Calu3 (cell line): Measurements from ENCODE around the gene SOCS1. TPM values are rescaled to one million over a fixed set of nuclear protein-coding genes. Genes with fewer than 3 reads are reported as not detected.

Source experiments
- BruUV-seq: library from RNA; stranded (reverse); fragments of 400-500 nt; replicated peaks from 2 replicates; lab custom pipeline; 2021; lab: Mats Ljungman, UMichigan
- CTCF ChIA-PET: fragments of 300-600 bp; sonication (Branson Sonifier 250); formaldehyde crosslinking; loops from one replicate; lab custom pipeline; 2022; ENCODE audit warnings: antibody characterized with exemption; lab: Charles Lee
- DNase-seq: peaks from one replicate; pipeline ENCODE4 v3.0.0; 2022
- H3K27ac Mint-ChIP-seq: one replicate; pipeline ENCODE4 v1.8.0; 2022; ENCODE audit warnings: mixed read lengths; ENCODE audit not compliant: unreplicated experiment
- H3K27me3 Mint-ChIP-seq: one replicate; pipeline ENCODE4 v1.8.0; 2022; ENCODE audit warnings: mixed read lengths; ENCODE audit not compliant: unreplicated experiment
- H3K36me3 Mint-ChIP-seq: one replicate; pipeline ENCODE4 v1.8.0; 2022; ENCODE audit warnings: mild to moderate bottlenecking, moderate library complexity, mixed read lengths; ENCODE audit not compliant: insufficient read depth, unreplicated experiment
- H3K4me1 Mint-ChIP-seq: one replicate; pipeline ENCODE4 v1.8.0; 2022; ENCODE audit warnings: mild to moderate bottlenecking, low read depth, mixed read lengths; ENCODE audit not compliant: unreplicated experiment
- H3K4me3 Mint-ChIP-seq: one replicate; pipeline ENCODE4 v1.8.0; 2022; ENCODE audit warnings: mild to moderate bottlenecking, low read depth, moderate library complexity, mixed read lengths; ENCODE audit not compliant: unreplicated experiment
- H3K9me3 Mint-ChIP-seq: one replicate; pipeline ENCODE4 v1.8.0; 2022; ENCODE audit warnings: low read depth, mixed read lengths; ENCODE audit not compliant: unreplicated experiment
- intact Hi-C: fragments of 100-400 bp; cut with micrococcal nuclease; formaldehyde crosslinking; loops from one replicate; pipeline ENCODE4 v1.10.0; 2022; ENCODE audit not compliant: unreplicated experiment
- total RNA-seq: library from RNA; stranded (reverse); gene quantifications from 2 replicates; pipeline ENCODE4 v1.2.3, GENCODE V29; 2022
- TF ChIP-seq, protein P1 (sequence below): fragments of 200-600 bp; IDR thresholded peaks from one replicate; pipeline ENCODE4 v1.8.0; 2022; ENCODE audit warnings: antibody characterized with exemption; ENCODE audit not compliant: unreplicated experiment

Gene SOCS1
- total RNA-seq, 1 experiment from 2014 or later = 4.8 TPM

GRCh38 chr16:11258553-11259492, 2.8 kb upstream of the SOCS1 start:
- no peak overlapping the region for H3K27ac Mint-ChIP-seq
- H3K36me3 Mint-ChIP-seq = peaks cover 32% of the 10 kb centered on the region
- H3K27me3 Mint-ChIP-seq = no peaks in the 10 kb centered on the region
- BruUV-seq = no TSS peak
- CTCF ChIA-PET = interaction anchor here (1.1 to 5.4 kb wide), 4 partner anchors 39 to 295 kb away, joined by 3 to 34 read pairs (median 4); no protein-coding TSS in a partner anchor
- intact Hi-C loops = loop anchor here (5.0 to 10.0 kb wide), 6 partner anchors 38 to 267 kb away; no protein-coding TSS in a partner anchor
- peaks cover 29% of the 10 kb centered on the region for H3K4me1 Mint-ChIP-seq
- TF ChIP-seq, protein P1, sequence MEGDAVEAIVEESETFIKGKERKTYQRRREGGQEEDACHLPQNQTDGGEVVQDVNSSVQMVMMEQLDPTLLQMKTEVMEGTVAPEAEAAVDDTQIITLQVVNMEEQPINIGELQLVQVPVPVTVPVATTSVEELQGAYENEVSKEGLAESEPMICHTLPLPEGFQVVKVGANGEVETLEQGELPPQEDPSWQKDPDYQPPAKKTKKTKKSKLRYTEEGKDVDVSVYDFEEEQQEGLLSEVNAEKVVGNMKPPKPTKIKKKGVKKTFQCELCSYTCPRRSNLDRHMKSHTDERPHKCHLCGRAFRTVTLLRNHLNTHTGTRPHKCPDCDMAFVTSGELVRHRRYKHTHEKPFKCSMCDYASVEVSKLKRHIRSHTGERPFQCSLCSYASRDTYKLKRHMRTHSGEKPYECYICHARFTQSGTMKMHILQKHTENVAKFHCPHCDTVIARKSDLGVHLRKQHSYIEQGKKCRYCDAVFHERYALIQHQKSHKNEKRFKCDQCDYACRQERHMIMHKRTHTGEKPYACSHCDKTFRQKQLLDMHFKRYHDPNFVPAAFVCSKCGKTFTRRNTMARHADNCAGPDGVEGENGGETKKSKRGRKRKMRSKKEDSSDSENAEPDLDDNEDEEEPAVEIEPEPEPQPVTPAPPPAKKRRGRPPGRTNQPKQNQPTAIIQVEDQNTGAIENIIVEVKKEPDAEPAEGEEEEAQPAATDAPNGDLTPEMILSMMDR = no peak
- no peaks in the 10 kb centered on the region for H3K9me3 Mint-ChIP-seq
- DNase-seq = no peak
- H3K4me3 Mint-ChIP-seq = no peak overlapping the region

DNA sequence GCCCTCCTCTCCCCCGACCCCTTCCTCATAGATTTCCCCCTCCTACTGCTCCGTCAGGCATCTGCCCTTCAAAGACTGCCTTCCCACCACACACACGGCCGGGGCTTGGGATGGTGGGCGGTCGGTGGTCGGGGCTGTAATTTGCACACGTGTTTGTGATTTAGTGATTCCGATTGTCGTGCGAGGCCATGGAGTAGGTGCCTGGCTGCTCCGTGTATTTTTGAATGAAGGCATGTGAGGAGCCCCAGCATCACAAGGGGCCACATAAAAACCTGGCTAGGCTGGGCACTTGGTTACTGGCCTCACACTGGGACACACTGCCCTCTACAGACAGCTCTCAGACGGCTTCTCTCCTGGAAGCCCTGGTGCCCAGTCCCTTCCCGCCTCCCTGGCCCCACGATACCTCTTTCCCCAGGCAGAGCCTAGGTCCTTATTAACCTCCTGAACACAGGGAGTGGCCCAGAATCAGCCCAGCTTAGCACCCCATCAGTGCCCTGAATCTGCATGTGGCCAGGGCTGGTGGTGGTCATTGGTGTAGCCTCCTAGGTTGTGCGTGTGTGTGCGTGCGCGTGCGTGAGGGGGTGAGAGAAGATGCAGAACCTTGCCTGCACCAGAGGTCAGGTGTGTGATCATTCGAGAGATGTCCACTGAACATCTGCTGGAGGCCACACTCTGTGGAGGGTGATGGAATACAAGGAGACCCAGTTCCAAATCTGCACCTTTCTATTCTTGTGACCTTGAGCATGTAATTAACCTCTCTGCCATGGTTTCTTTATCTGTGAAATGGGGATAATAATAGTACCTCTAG, 1.3 kb upstream of the SOCS1 start:
- H3K4me1 Mint-ChIP-seq = peaks cover 29% of the 10 kb centered on the region
- peak overlapping the region; percentile 92 for H3K4me3 Mint-ChIP-seq
- TF ChIP-seq, protein P1 = peak; percentile 77
- intact Hi-C loops = loop anchor here (1.0 to 10.0 kb wide), 7 partner anchors 40 to 286 kb away; no protein-coding TSS in a partner anchor
- no TSS peak for BruUV-seq
- peaks cover 37% of the 10 kb centered on the region for H3K36me3 Mint-ChIP-seq
- CTCF ChIA-PET = interaction anchor here (0.6 to 5.4 kb wide), 13 partner anchors 40 to 303 kb away, joined by 3 to 34 read pairs (median 4); no protein-coding TSS in a partner anchor
- H3K27me3 Mint-ChIP-seq = no peaks in the 10 kb centered on the region
- H3K9me3 Mint-ChIP-seq = no peaks in the 10 kb centered on the region
- peak; percentile 88 for DNase-seq
- peak overlapping the region; percentile 65 for H3K27ac Mint-ChIP-seq

GRCh38 chr16:11256661-11257130, 692 bp upstream of the SOCS1 start:
- Mint-ChIP-seq H3K4me3 (peak overlapping the region; percentile 92), H3K9me3 (no peaks in the 10 kb centered on the region), H3K27me3 (no peaks in the 10 kb centered on the region), H3K36me3 (peaks cover 37% of the 10 kb centered on the region), H3K27ac (peak overlapping the region; percentile 85), H3K4me1 (peaks cover 29% of the 10 kb centered on the region)
- TF ChIP-seq, protein P1 = no peak
- BruUV-seq = no TSS peak
- intact Hi-C loops = loop anchor here (1.0 to 10.0 kb wide), 7 partner anchors 41 to 285 kb away; no protein-coding TSS in a partner anchor
- CTCF ChIA-PET = interaction anchor here (0.6 to 5.4 kb wide), 20 partner anchors 41 to 303 kb away, joined by 3 to 34 read pairs (median 4); no protein-coding TSS in a partner anchor
- peak; percentile 65 for DNase-seq
